Panc1 (cell line): ENCODE measurements around the gene SUPT3H. TPM values are rescaled to one million over a fixed set of nuclear protein-coding genes. Genes with fewer than 3 reads are reported as not detected.
A peak's percentile ranks its signal among the peaks of the same experiment; 100 is the strongest.

ENCODE experiments used
- ATAC-seq: fragments of 200-7000 bp; cut with Tn5 transposase; 2 replicates; pipeline ENCODE4 v1.9.1; 2020; ENCODE audit warnings: mild to moderate bottlenecking, moderate library complexity
- BruUV-seq: library from RNA; stranded (reverse); fragments of 400-500 nt; replicated peaks from 2 replicates; lab custom pipeline; 2021; lab: Mats Ljungman, UMichigan
- CTCF ChIA-PET: fragments of 300-600 bp; sonication (Branson Sonifier 250); formaldehyde crosslinking; loops from one replicate; lab custom pipeline; 2022; ENCODE audit warnings: antibody characterized with exemption; lab: Charles Lee
- POLR2A ChIA-PET: fragments of 300-600 bp; sonication (Branson Sonifier 250); formaldehyde crosslinking; loops from one replicate; lab custom pipeline; 2022; ENCODE audit warnings: antibody characterized with exemption; lab: Charles Lee
- DNase-seq: peaks from one replicate; pipeline ENCODE4 v3.0.0-alpha.2; 2010; ENCODE audit warnings: low read depth, low spot score
- H3K27ac ChIP-seq: 2 replicates; pipeline ENCODE4 v1.5.1; 2011; ENCODE audit warnings: mild to moderate bottlenecking, low read length, inconsistent platforms
- H3K27me3 ChIP-seq: fragments of 200-500 bp; sonication (Bioruptor generic); 2 replicates; pipeline ENCODE4 v1.6.0; 2014; ENCODE audit warnings: low read length, inconsistent platforms; ENCODE audit not compliant: control insufficient read depth, insufficient read depth
- H3K36me3 ChIP-seq: fragments of 200-500 bp; sonication (Bioruptor generic); 2 replicates; pipeline ENCODE4 v1.5.1; 2014; ENCODE audit warnings: inconsistent platforms, mild to moderate bottlenecking, low read length, moderate library complexity; ENCODE audit not compliant: control insufficient read depth, insufficient read depth
- H3K4me1 ChIP-seq: 2 replicates; pipeline ENCODE4 v1.5.1; 2011; ENCODE audit warnings: inconsistent platforms, mild to moderate bottlenecking, low read length, moderate library complexity; ENCODE audit not compliant: control insufficient read depth, insufficient read depth
- H3K4me3 ChIP-seq, 2 experiments: 2 replicates each; pipeline ENCODE4 v1.5.1; 2011 to 2012; ENCODE audit warnings: low read depth in 2 of 2, low read length in 2 of 2, mild to moderate bottlenecking in 2 of 2, inconsistent platforms in 1 of 2, moderate library complexity in 1 of 2
- H3K9me3 ChIP-seq: fragments of 200-500 bp; sonication (Bioruptor generic); 2 replicates; pipeline ENCODE4 v1.5.1; 2014; ENCODE audit warnings: low read depth, mild to moderate bottlenecking, inconsistent platforms, low read length, moderate library complexity; ENCODE audit not compliant: control insufficient read depth, insufficient read depth
- CTCF ChIP-seq: fragments of 450-650 bp; IDR thresholded peaks from 2 replicates; pipeline ENCODE4 v1.5.1; 2017; ENCODE audit warnings: mild to moderate bottlenecking
- POLR2AphosphoS5 ChIP-seq: IDR thresholded peaks from 2 replicates; pipeline ENCODE4 v1.6.1; 2012; ENCODE audit warnings: mild to moderate bottlenecking, low read depth, low read length, moderate library complexity
- SIN3A ChIP-seq: IDR thresholded peaks from 2 replicates; pipeline ENCODE4 v1.6.1; 2012; ENCODE audit warnings: low read depth, mild to moderate bottlenecking, low read length, moderate library complexity, borderline replicate concordance; ENCODE audit not compliant: insufficient read depth
- TCF7L2 ChIP-seq: IDR thresholded peaks from 2 replicates; pipeline ENCODE4 v1.6.1; 2011; ENCODE audit warnings: mild to moderate bottlenecking, low read depth, low read length, inconsistent platforms
- in situ Hi-C: cut with HindIII; loops from 2 replicates; pipeline ENCODE4 v1.10.0; 2016; ENCODE audit warnings: low sequenced_read_pairs, low pct_unique_long_range_greater_than_20kb
- intact Hi-C: fragments of 100-400 bp; cut with micrococcal nuclease; formaldehyde crosslinking; loops from one replicate; pipeline ENCODE4 v1.10.0; 2022; ENCODE audit not compliant: unreplicated experiment
- total RNA-seq: library from RNA; stranded (reverse); gene quantifications from one replicate; pipeline ENCODE4 v1.2.1, GENCODE V29; 2021; ENCODE audit not compliant: unreplicated experiment
- TF ChIP-seq, protein P1 (sequence below), 2 experiments: IDR thresholded peaks; 2 replicates each; pipeline ENCODE4 v1.6.1; 2011 to 2012; ENCODE audit warnings: low read depth in 2 of 2, control low read depth in 1 of 2, low read length in 1 of 2, mild to moderate bottlenecking in 1 of 2, moderate library complexity in 1 of 2; ENCODE audit not compliant: insufficient read depth in 1 of 2

The SUPT3H gene
- total RNA-seq, 1 experiment from 2014 or later: 11.0 TPM

DNA sequence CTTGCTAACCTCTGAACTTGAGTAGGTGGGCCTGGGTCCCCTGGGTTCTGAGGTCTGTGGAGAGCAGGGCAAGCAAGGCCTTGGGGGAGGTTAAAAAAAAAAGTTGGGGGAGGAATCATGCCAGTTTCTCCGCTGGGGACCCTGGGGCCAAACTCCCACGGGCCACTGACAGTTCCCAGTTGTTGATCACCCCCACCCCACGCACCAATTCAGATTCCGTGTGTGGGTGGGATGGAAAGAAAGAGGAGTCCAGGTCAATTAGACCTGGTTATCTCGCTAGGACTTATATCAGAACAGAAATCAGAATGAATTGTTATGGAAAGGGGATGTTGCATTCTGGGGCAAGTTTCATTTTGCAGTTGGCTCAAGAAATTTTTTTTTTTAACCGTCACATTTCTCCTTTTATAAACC is 46.7 kb upstream of the SUPT3H start:
- Histone ChIP-seq H3K27me3 (no peaks in the 10 kb centered on the region), H3K27ac (peak overlapping the region; percentile 36), H3K36me3 (no peaks in the 10 kb centered on the region), H3K4me1 (peaks cover 25% of the 10 kb centered on the region), H3K9me3 (no peaks in the 10 kb centered on the region), H3K4me3 (peak overlapping the region; percentile 54 to 86; a peak in 3 of 4 replicates)
- DNase-seq: no peak
- in situ Hi-C loops (no loop called here), intact Hi-C loops (loop anchor here (5.0 to 10.0 kb wide), 2 partner anchors 500 to 767 kb away; no protein-coding TSS in a partner anchor)
- ATAC-seq: no peak
- ChIA-PET POLR2A (interaction anchor here (0.7 kb wide), 1 partner anchor 30 kb away, joined by 3 read pairs; no protein-coding TSS in a partner anchor), CTCF (no interaction called here)
- no TSS peak for BruUV-seq
- TF ChIP-seq TCF7L2 (no peak), CTCF (no peak), POLR2AphosphoS5 (no peak), SIN3A (no peak)
- TF ChIP-seq, protein P1, sequence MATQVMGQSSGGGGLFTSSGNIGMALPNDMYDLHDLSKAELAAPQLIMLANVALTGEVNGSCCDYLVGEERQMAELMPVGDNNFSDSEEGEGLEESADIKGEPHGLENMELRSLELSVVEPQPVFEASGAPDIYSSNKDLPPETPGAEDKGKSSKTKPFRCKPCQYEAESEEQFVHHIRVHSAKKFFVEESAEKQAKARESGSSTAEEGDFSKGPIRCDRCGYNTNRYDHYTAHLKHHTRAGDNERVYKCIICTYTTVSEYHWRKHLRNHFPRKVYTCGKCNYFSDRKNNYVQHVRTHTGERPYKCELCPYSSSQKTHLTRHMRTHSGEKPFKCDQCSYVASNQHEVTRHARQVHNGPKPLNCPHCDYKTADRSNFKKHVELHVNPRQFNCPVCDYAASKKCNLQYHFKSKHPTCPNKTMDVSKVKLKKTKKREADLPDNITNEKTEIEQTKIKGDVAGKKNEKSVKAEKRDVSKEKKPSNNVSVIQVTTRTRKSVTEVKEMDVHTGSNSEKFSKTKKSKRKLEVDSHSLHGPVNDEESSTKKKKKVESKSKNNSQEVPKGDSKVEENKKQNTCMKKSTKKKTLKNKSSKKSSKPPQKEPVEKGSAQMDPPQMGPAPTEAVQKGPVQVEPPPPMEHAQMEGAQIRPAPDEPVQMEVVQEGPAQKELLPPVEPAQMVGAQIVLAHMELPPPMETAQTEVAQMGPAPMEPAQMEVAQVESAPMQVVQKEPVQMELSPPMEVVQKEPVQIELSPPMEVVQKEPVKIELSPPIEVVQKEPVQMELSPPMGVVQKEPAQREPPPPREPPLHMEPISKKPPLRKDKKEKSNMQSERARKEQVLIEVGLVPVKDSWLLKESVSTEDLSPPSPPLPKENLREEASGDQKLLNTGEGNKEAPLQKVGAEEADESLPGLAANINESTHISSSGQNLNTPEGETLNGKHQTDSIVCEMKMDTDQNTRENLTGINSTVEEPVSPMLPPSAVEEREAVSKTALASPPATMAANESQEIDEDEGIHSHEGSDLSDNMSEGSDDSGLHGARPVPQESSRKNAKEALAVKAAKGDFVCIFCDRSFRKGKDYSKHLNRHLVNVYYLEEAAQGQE (IDR thresholded peaks at IDR 0.05; ENCODE audit: insufficient read depth in 1 of 2, low read depth in 2 of 2, low read length in 1 of 2): no peak

- DNase-seq (no peak), ATAC-seq (peak; percentile 32)
- Histone ChIP-seq H3K9me3 (no peaks in the 10 kb centered on the region), H3K36me3 (no peaks in the 10 kb centered on the region), H3K27ac (peak overlapping the region; percentile 36), H3K27me3 (no peaks in the 10 kb centered on the region), H3K4me3 (peak overlapping the region; percentile 54 to 86), H3K4me1 (peaks cover 25% of the 10 kb centered on the region)
- intact Hi-C loops (loop anchor here (2.0 to 10.0 kb wide), 3 partner anchors 291 to 767 kb away; no protein-coding TSS in a partner anchor), in situ Hi-C loops (no loop called here)
- CTCF ChIA-PET: interaction anchor here (0.6 kb wide), 1 partner anchor 62 kb away, joined by 3 read pairs; no protein-coding TSS in a partner anchor
- POLR2A ChIA-PET: no interaction called here
- TF ChIP-seq, protein P1 (IDR thresholded peaks at IDR 0.05; ENCODE audit: insufficient read depth in 1 of 2, low read depth in 2 of 2, low read length in 1 of 2): no peak
- TF ChIP-seq TCF7L2: no peak
- no peak for TF ChIP-seq CTCF
- no peak for TF ChIP-seq SIN3A
- no peak for TF ChIP-seq POLR2AphosphoS5
- BruUV-seq: no TSS peak
These were observed 46.2 kb upstream of the SUPT3H start for GRCh38 chr6:45423824-45424450.
